Activated T-cell treated with anti-CD3 and anti-CD28 coated beads, Interleukin-2, amount 50 U/mL, for 4 hours (primary cell): Measurements from ENCODE around the gene GDPGP1. TPM values are rescaled to one million over a fixed set of nuclear protein-coding genes. Genes with fewer than 3 reads are reported as not detected.

Source experiments
- ATAC-seq, 2 donors: fragments of 200-7000 bp; cut with Tn5 transposase; one replicate each; pipeline ENCODE4 v1.10.0; 2021
- DNase-seq: peaks from one replicate; pipeline ENCODE4 v3.0.0-alpha.2; 2020
- H3K27me3 Mint-ChIP-seq: one replicate; pipeline ENCODE4 v1.8.0; 2021; ENCODE audit warnings: low read depth, mixed read lengths
- H3K36me3 Mint-ChIP-seq: one replicate; pipeline ENCODE4 v1.8.0; 2022; ENCODE audit warnings: mixed read lengths; ENCODE audit not compliant: insufficient read depth
- H3K4me1 Mint-ChIP-seq: one replicate; pipeline ENCODE4 v1.8.0; 2021; ENCODE audit warnings: low read depth, mixed read lengths
- H3K4me3 Mint-ChIP-seq: one replicate; pipeline ENCODE4 v1.8.0; 2021; ENCODE audit warnings: mild to moderate bottlenecking, moderate library complexity, mixed read lengths
- H3K9me3 Mint-ChIP-seq: one replicate; pipeline ENCODE4 v1.8.0; 2021; ENCODE audit warnings: mixed read lengths
- total RNA-seq, 3 donors: library from RNA; stranded (reverse); gene quantifications; one replicate each; pipeline ENCODE4 v1.2.1, GENCODE V29; 2021

Gene GDPGP1
- total RNA-seq, 3 donors from 2014 or later: 11.4 to 12.9 (median 11.9) TPM

- Mint-ChIP-seq H3K4me3 (no peak overlapping the region), H3K36me3 (peaks cover 25% of the 10 kb centered on the region), H3K4me1 (peaks cover 39% of the 10 kb centered on the region), H3K27me3 (no peaks in the 10 kb centered on the region), H3K9me3 (no peaks in the 10 kb centered on the region)
- ATAC-seq: no peak
- no peak for DNase-seq
Measured at GRCh38 chr15:90227816-90228772, 5.9 kb upstream of the GDPGP1 start.

- Mint-ChIP-seq H3K9me3 (no peaks in the 10 kb centered on the region), H3K4me1 (peaks cover 39% of the 10 kb centered on the region)
Measured at GRCh38 chr15:90228960-90229359, 5.0 kb upstream of the GDPGP1 start.

GRCh38 chr15:90230071-90230494 lies 3.9 kb upstream of the GDPGP1 start:
- H3K4me3 Mint-ChIP-seq: peak overlapping the region; percentile 94
- H3K27me3 Mint-ChIP-seq: no peaks in the 10 kb centered on the region
- no peak for DNase-seq
- peaks cover 25% of the 10 kb centered on the region for H3K36me3 Mint-ChIP-seq
- no peaks in the 10 kb centered on the region for H3K9me3 Mint-ChIP-seq
- no peak for ATAC-seq
- peaks cover 47% of the 10 kb centered on the region for H3K4me1 Mint-ChIP-seq

More at GRCh38 chr15:90228960-90229359, 5.0 kb upstream of the GDPGP1 start:
- ATAC-seq: no peak
- no peak for DNase-seq
- Mint-ChIP-seq H3K4me3 (no peak overlapping the region), H3K36me3 (peaks cover 25% of the 10 kb centered on the region), H3K27me3 (no peaks in the 10 kb centered on the region)

- H3K9me3 Mint-ChIP-seq: no peaks in the 10 kb centered on the region
- H3K27me3 Mint-ChIP-seq: no peaks in the 10 kb centered on the region
- peak overlapping the region; percentile 94 for H3K4me3 Mint-ChIP-seq
- DNase-seq (no peak), ATAC-seq (no peak)
- H3K36me3 Mint-ChIP-seq: peaks cover 25% of the 10 kb centered on the region
- H3K4me1 Mint-ChIP-seq: peaks cover 49% of the 10 kb centered on the region
Measured at GRCh38 chr15:90230610-90231009, 3.4 kb upstream of the GDPGP1 start.

GRCh38 chr15:90231028-90232017 lies 2.7 kb upstream of the GDPGP1 start:
- Mint-ChIP-seq H3K27me3 (no peaks in the 10 kb centered on the region), H3K9me3 (no peaks in the 10 kb centered on the region), H3K36me3 (peaks cover 25% of the 10 kb centered on the region), H3K4me3 (peak overlapping the region; percentile 94), H3K4me1 (peaks cover 49% of the 10 kb centered on the region)
- DNase-seq (peak; percentile 66), ATAC-seq (peak; percentile 36 to 38)

- H3K27me3 Mint-ChIP-seq: no peaks in the 10 kb centered on the region
- no peaks in the 10 kb centered on the region for H3K9me3 Mint-ChIP-seq
- DNase-seq (no peak), ATAC-seq (no peak)
- H3K36me3 Mint-ChIP-seq: peaks cover 25% of the 10 kb centered on the region
- peaks cover 49% of the 10 kb centered on the region for H3K4me1 Mint-ChIP-seq
- peak overlapping the region; percentile 94 for H3K4me3 Mint-ChIP-seq
Measured at GRCh38 chr15:90232196-90232595, 1.8 kb upstream of the GDPGP1 start.

GRCh38 chr15:90232941-90233386 lies 1.0 kb upstream of the GDPGP1 start:
- Mint-ChIP-seq H3K27me3 (no peaks in the 10 kb centered on the region), H3K4me3 (peak overlapping the region; percentile 94), H3K36me3 (peaks cover 26% of the 10 kb centered on the region), H3K4me1 (peaks cover 49% of the 10 kb centered on the region), H3K9me3 (no peaks in the 10 kb centered on the region)
- ATAC-seq (no peak), DNase-seq (no peak)

GRCh38 chr15:90233387-90234095 lies 468 bp upstream of the GDPGP1 start, which contains the start of gene CIB1:
TSS of gene CIB1 (minus strand) at chr15:90233941. CDS start at chr15:90233885, 56 bp downstream.
- Mint-ChIP-seq H3K27me3 (no peaks in the 10 kb centered on the region), H3K4me1 (peaks cover 49% of the 10 kb centered on the region), H3K9me3 (no peaks in the 10 kb centered on the region), H3K4me3 (peak within 1 kb of the TSS; percentile 94), H3K36me3 (peaks cover 28% of the 10 kb centered on the region)
- ATAC-seq (peak; percentile 89 to 92), DNase-seq (peak; percentile 97)

GRCh38 chr15:90239371-90239770 lies 5.4 kb downstream of the GDPGP1 start:
- DNase-seq: no peak
- Mint-ChIP-seq H3K4me3 (no peak overlapping the region), H3K9me3 (no peaks in the 10 kb centered on the region), H3K36me3 (peaks cover 17% of the 10 kb centered on the region), H3K27me3 (no peaks in the 10 kb centered on the region), H3K4me1 (peaks cover 9% of the 10 kb centered on the region)
- ATAC-seq: no peak

- H3K4me1 Mint-ChIP-seq: no peaks in the 10 kb centered on the region
- no peaks in the 10 kb centered on the region for H3K27me3 Mint-ChIP-seq
- no peak overlapping the region for H3K4me3 Mint-ChIP-seq
- DNase-seq (no peak), ATAC-seq (no peak)
- peaks cover 15% of the 10 kb centered on the region for H3K36me3 Mint-ChIP-seq
- H3K9me3 Mint-ChIP-seq: no peaks in the 10 kb centered on the region
Measured at GRCh38 chr15:90240856-90241255, 6.8 kb downstream of the GDPGP1 start.

GRCh38 chr15:90241343-90242192 lies 7.6 kb downstream of the GDPGP1 start:
- H3K27me3 Mint-ChIP-seq: no peaks in the 10 kb centered on the region
- no peak overlapping the region for H3K4me3 Mint-ChIP-seq
- no peaks in the 10 kb centered on the region for H3K9me3 Mint-ChIP-seq
- ATAC-seq (no peak), DNase-seq (no peak)
- H3K36me3 Mint-ChIP-seq: peaks cover 11% of the 10 kb centered on the region
- H3K4me1 Mint-ChIP-seq: no peaks in the 10 kb centered on the region

- Mint-ChIP-seq H3K4me1 (peaks cover 5% of the 10 kb centered on the region), H3K27me3 (no peaks in the 10 kb centered on the region), H3K36me3 (peaks cover 3% of the 10 kb centered on the region), H3K4me3 (no peak overlapping the region), H3K9me3 (no peaks in the 10 kb centered on the region)
- no peak for DNase-seq
- no peak for ATAC-seq
Measured at GRCh38 chr15:90243943-90244639, 10.1 kb downstream of the GDPGP1 start.
